HG03045 (cell line): Measurements from ENCODE around the gene ITM2C.

ENCODE experiments used
- ATAC-seq: cut with Tn5 transposase; IDR thresholded peaks from one replicate; pipeline ENCODE4 v1.9.1; 2021; ENCODE audit warnings: mild to moderate bottlenecking, moderate library complexity; ENCODE audit not compliant: unreplicated experiment

Gene ITM2C

GRCh38 chr2:230864605-230865306 is at the start of gene ITM2C:
TSS of gene ITM2C (plus strand) at chr2:230864942. CDS start at chr2:230865026, 84 bp downstream.
- ATAC-seq, result peak; percentile 79

GRCh38 chr2:230815088-230815487 is 49.7 kb upstream of the ITM2C start:
- ATAC-seq, result no peak

GRCh38 chr2:230816735-230817134 is 48.0 kb upstream of the ITM2C start:
- no peak for ATAC-seq

GRCh38 chr2:230819433-230819832 is 45.3 kb upstream of the ITM2C start:
- no peak for ATAC-seq

GRCh38 chr2:230821261-230821990 is 43.3 kb upstream of the ITM2C start:
- no peak for ATAC-seq

GRCh38 chr2:230821991-230822520 is 42.7 kb upstream of the ITM2C start:
- ATAC-seq, result no peak

GRCh38 chr2:230823264-230823964 is 41.3 kb upstream of the ITM2C start:
- ATAC-seq, result no peak

GRCh38 chr2:230824406-230824978 is 40.2 kb upstream of the ITM2C start:
- no peak for ATAC-seq

- no peak for ATAC-seq
These were observed 39.4 kb upstream of the ITM2C start for GRCh38 chr2:230825354-230825753.

- no peak for ATAC-seq
These were observed 36.9 kb upstream of the ITM2C start for GRCh38 chr2:230827774-230828271.

- ATAC-seq, result no peak
These were observed 36.3 kb upstream of the ITM2C start for GRCh38 chr2:230828272-230828961.

- ATAC-seq, result no peak
These were observed 35.4 kb upstream of the ITM2C start for GRCh38 chr2:230829293-230829692.

GRCh38 chr2:230829959-230830358 is 34.8 kb upstream of the ITM2C start:
- no peak for ATAC-seq

- no peak for ATAC-seq
These were observed 34.3 kb upstream of the ITM2C start for GRCh38 chr2:230830428-230830827.

- ATAC-seq, result no peak
These were observed 24.4 kb upstream of the ITM2C start for GRCh38 chr2:230840301-230840700.

- ATAC-seq, result no peak
These were observed 22.3 kb upstream of the ITM2C start for GRCh38 chr2:230842473-230842872.

GRCh38 chr2:230843132-230843531 is 21.6 kb upstream of the ITM2C start:
- no peak for ATAC-seq

- ATAC-seq, result no peak
These were observed 18.4 kb upstream of the ITM2C start for GRCh38 chr2:230846360-230846759.

GRCh38 chr2:230847883-230848388 is 16.8 kb upstream of the ITM2C start:
- ATAC-seq, result peak; percentile 92
